GM12873 (cell line): ENCODE measurements around the gene SLC26A6.

Experiments used
- TF ChIP-seq, protein P1 (sequence below): IDR thresholded peaks from 2 replicates; pipeline ENCODE4 v1.5.1; 2012; ENCODE audit warnings: low read depth, mild to moderate bottlenecking, moderate library complexity, low read length, control low read depth; ENCODE audit not compliant: insufficient read depth; ENCODE audit errors: missing control alignments

SLC26A6 gene

DNA sequence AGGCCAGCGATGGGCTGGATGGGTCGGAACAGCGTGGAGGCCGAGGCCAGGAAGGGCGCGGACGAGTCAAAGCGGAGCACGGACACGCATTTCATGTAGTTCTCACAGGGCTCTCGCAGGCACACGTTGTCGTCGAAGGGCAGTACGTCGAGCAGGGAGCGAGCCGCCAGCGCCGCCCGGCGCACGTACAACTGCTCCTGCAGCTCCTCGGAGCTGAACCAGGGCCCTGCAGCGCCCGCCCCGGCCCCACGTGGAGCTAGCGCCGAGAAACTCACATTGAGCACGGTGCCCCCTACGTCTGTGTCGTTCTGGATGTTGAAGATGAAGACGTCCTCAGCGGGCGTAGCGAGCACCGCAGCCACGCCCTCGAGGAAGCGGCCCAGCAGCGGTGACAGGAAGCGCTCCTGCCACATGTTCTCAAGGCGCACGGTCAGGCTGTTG lies 21.6 kb upstream of the SLC26A6 start:
- TF ChIP-seq, protein P1, sequence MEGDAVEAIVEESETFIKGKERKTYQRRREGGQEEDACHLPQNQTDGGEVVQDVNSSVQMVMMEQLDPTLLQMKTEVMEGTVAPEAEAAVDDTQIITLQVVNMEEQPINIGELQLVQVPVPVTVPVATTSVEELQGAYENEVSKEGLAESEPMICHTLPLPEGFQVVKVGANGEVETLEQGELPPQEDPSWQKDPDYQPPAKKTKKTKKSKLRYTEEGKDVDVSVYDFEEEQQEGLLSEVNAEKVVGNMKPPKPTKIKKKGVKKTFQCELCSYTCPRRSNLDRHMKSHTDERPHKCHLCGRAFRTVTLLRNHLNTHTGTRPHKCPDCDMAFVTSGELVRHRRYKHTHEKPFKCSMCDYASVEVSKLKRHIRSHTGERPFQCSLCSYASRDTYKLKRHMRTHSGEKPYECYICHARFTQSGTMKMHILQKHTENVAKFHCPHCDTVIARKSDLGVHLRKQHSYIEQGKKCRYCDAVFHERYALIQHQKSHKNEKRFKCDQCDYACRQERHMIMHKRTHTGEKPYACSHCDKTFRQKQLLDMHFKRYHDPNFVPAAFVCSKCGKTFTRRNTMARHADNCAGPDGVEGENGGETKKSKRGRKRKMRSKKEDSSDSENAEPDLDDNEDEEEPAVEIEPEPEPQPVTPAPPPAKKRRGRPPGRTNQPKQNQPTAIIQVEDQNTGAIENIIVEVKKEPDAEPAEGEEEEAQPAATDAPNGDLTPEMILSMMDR, result no peak

DNA sequence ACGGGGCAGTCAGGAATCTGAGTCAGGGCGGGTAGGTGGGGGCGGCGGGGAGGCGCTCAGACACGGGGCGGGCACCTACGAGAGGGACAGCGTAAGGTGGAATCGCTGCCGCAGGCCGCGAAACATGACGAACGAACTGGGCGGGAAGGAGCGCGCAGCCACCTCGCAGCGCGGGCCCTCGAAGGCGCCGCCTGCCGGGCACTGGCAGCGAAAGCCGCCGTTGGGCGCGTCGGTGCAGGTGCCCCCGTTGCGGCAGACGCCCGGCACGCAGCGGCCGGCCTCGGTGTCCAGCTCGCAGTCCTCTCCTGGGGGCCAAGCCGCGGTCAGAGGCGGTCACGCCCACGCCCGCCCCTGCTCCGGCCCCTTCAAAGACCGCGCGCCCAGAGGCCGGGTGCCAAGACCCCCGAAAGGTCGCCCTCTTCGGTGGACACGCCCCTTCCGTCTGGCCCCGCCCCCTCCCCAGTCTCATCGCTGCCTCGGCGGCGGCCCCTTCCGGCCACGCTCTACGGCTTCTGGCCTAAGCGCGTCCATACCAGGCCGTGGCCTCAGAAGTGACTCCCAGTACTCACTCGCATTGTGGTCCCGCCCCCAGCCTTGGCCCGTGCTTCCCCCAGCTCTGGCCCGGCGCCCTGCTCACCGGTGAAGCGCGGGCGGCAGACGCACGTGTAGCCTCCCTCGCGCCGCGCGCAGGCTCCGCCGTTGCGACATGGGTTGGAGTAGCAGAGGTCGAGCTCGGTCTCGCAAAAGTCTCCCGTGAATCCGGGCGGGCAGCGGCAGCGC lies 21.0 kb upstream of the SLC26A6 start:
- TF ChIP-seq, protein P1, result peak; percentile 72

DNA sequence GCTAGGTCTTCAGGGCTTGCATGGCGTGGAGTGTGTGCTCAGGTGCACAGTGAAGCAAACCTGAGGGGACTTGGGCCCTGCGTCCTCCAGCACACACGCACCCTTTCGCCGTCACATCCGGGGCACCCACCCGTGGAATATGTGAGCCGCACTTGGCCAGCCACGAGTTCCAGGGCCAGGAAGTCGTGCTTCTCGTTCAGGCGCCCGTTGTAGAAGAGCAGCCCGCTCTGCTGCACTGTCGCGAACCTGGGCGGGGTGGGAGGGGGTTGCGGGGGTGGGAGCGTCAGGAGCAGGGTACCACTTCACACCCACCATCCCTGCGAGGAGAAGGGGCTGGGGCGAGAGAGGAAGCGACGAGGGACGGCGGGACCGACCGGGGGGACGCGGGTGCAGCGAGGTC lies 20.3 kb upstream of the SLC26A6 start:
- TF ChIP-seq, protein P1, result no peak

DNA sequence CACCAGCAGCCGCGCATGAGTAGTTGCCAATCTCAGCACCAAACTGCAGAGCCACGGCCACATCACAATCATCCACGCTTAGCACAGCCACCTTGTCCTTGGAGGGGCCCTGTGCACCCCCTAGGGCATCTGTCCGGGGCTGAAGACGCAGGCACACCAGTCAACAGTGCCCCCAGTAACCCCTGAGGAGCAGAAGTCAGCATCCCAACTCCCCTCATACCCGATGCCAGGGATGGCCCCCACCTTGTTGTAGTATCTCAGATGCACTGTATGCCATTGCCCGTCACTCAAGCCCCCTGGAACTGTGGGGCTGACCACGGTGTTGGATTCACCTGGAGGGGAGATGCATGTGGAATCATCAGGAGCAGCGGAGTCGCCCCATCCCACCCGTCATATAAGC lies 19.8 kb upstream of the SLC26A6 start:
- TF ChIP-seq, protein P1, result no peak

DNA sequence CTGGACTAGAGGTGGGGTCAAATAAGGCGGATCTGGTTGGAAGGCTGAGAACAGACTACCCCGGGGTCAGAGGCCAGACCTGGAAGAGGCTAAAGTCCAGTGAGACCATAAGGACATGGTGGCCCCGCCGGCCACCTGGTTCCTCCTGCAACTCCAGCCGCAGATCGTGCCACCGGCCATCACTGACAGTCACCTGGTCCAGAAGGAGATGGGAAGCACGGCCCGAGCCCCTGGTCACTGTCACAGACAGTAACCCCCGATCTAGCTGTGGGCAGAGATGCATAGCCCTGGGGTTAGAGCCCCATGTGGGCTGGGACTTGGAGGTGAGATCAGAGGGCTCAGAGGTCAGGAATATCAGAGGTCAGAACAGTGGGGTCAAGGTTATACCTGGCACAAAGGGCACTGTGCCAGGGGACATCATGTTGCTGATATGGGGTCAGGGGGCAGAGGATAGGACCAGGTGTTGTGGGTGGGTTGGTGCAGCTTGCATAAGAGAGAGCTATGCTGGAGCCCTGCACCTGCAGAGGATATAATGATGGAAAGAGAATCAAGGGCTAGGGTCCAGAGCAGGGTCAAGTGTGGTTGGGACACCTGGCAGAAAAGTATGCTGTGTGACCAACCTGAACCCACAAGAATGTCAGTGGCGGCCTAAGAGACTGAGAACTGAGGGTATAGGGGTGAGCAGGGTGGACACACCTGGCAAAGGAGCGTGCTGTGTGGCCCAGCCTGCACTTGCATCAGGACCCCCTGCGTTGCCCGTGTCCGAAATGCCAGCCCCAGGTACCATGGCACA lies 17.9 kb upstream of the SLC26A6 start:
- TF ChIP-seq, protein P1, result no peak

DNA sequence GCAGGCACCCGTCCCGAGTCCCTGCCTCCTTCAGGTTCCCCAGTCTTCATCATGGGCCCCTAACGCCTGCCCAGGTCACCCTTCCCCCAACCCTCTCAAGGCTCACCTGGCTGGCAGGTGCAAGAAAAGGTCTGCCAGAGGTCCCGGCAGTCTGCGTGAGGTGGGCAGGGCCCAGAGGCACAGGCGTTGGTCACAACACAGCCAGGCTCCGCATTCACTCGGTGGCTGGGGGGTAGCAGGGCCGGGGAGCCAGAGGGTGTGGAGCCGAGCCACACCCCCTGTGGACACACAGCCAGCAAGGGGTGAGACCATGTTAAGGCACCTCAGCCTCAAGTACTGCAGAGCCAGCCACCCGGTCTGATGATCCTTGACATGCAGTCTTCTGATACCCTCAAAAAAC lies 16.5 kb upstream of the SLC26A6 start:
- TF ChIP-seq, protein P1, result no peak

DNA sequence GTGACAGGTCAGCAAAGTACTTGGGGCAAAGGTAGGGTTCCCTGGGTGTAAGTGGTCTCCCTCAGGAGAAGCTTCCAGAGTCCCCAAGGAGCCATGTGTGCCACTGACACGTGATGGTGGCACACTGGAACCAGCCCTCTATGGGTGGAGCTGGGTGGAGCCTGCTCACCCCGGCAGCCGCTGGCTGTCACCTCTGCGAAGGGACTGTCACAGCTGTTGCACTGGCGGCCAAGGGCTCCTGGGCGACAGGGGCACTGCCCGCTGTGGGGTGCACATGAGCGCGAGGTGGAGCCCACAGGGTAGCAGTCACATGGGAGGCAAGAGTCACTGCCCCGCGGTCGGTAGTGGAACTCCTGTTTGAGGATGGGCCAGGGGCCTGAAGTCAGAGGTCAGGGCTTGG lies 15.5 kb upstream of the SLC26A6 start:
- TF ChIP-seq, protein P1, result no peak
